H54 (cell line): ENCODE measurements around the gene NGFR.
A peak's percentile ranks its signal among the peaks of the same experiment; 100 is the strongest.
"Not testable (repeated sequence)": the region's sequence is repeated elsewhere in the genome, so short reads cannot be mapped to it uniquely, and the experiment has no call there.

ENCODE experiments used
- DNase-seq: peaks from one replicate; pipeline ENCODE4 v3.0.0; 2011; ENCODE audit warnings: low spot score, mixed read lengths; ENCODE audit not compliant: insufficient read length
- FAIRE-seq: peaks from 3 replicates; lab custom pipeline; 2011; peaks lifted over from hg19 to GRCh38; lab: Jason Lieb, UNC
- POLR2A ChIP-seq: IDR thresholded peaks from 2 replicates; pipeline ENCODE4 v1.6.1; 2011; ENCODE audit warnings: low read depth, mild to moderate bottlenecking, low read length

Gene NGFR

DNA sequence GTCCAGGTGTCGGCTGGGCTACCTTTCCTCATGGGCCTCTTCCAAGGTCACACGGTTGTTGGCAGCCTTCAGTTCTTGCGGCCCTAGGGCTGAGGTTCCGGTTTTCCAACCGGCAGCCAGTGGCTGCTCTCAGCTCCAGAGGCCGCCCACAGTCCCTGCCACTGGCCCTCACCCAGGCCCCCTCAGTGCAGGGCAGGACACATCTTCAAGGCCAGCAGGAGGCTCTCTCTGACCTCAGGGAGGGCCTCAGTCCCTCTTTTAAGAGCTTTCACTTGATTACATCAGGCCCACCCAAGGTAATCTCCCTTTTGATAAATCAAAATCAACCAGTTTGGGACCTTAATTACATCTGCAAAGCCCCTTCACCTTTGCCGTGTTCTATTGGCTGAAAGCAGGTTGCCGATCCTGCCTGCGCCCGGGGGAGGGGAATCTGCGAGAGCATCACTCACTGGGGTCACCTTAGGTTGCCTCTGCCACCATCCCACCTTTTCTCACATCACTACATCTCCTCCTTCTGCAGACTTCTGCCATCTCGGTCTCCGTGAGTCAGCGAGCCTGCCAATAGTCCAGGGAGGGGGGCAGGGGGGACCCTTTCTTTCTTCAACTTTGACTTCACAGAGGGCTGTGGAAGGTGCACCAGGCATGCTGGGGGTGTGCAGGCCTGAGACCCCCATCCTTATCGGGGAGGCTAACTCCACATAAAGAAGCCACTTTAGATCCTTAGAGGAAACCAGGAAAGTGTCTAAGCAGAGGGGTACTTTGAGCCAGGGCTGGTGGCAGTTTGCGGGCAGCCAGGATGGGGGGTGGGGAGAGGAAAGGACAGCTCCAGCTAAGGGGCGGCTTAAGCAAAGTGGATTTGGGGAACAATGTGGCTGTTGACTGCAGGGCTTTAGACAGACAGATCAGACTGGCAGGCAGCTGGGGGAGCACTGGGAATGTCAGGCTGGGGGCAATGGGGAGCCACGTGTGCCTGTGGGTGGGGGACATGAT is 51.7 kb downstream of the NGFR start:
- no peak for TF ChIP-seq POLR2A
- FAIRE-seq (no peak), DNase-seq (no peak)

DNA sequence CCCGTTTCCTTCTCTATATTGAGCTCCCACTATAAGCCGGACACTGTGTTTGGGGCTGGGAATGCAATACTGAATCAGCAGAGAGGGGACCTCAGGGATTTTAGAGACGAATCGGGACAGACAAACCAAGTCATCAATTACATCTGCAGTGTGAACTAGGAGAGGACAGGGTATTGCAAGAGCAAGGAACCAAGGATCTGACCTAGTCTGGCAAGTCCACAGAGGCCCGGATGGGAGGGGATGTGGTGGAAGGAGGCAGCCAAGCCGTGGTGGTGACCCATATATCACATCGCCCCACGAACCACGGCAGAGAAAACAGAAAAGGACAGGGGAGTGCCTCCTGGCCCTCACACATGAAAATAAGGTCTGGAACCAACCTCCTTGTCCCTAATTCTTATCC is 52.5 kb downstream of the NGFR start:
- no peak for TF ChIP-seq POLR2A
- no peak for FAIRE-seq

DNA sequence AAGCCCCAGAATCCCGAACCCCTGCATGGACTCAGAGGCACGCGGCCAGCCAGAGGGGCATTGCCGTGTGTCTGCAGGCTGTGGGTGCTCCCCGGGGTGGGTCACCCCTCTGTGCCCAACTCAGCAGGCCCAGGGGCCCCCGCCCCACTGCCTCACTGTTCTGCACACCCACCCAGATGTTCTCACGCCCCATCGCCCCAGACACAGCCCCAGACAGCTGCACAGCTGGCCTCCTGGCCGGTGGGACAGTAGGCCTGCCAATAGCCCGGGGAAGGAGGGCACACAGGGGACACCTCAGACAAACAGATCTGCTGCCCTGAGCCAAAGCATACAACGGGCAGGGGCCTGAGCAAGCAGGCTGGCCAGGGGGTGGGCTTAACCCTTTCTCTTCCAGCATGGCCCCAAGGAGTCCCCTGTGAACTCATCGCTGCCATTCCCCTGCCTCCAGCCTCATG is 53.0 kb downstream of the NGFR start:
- DNase-seq, result no peak
- no peak for FAIRE-seq
- TF ChIP-seq POLR2A, result no peak

More for the DNA sequence above, 52.5 kb downstream of the NGFR start:
- DNase-seq, result no peak

DNA sequence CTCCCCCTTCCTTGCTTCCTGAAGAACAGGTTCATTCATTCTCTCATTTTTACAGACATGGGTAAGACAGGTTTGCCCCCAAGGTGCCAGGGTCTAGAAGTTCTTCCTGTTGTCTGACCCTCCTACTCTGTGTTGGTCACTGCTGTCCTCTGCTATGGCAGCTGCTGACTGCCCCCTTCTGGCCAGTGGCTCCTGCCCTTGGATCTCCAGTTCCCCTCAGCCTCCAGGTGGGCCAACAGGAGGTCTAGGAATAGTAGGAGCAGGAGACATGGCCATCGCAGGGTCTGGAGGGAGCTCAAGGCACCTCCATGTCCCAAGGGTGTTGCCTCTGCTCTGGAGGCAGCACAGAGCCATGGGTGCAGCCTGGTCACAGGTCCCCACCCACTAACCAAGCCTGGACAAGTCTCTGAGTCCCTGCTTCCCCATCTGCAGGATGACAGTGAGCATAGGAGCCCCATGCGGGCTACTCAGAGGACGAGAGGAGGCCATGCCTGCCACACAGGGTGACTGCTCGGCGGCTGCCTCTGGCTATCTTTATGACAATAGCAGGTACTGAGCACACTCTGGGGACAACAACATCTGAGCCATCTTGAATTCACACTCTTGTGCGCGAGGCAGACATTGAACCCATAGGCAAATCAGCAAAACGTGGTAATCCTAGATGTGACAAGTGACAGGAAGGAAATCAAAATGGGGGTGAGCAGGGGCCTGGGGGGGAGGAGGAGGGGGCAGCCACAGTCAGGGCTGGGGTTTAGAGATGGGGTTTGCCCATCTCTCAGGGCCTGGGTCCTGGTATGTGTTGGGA is 53.6 kb downstream of the NGFR start:
- no peak for FAIRE-seq
- TF ChIP-seq POLR2A, result no peak
- no peak for DNase-seq

DNA sequence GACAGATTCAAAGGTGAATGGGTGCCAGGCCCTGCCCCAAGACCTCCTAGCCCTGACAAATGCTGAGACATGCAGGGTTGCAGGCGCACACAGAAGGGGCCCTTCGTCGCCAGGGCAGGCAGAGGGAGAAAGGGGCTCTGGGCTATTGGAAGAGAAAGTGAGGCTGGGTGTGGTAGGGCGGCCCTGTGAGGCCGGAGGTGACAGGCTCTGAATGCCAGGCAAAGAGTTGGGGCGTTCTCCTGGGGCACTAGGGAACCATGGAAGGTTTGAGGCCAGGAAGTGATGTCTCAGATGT is 54.2 kb downstream of the NGFR start:
- no peak for TF ChIP-seq POLR2A
- DNase-seq, result no peak
- no peak for FAIRE-seq

DNA sequence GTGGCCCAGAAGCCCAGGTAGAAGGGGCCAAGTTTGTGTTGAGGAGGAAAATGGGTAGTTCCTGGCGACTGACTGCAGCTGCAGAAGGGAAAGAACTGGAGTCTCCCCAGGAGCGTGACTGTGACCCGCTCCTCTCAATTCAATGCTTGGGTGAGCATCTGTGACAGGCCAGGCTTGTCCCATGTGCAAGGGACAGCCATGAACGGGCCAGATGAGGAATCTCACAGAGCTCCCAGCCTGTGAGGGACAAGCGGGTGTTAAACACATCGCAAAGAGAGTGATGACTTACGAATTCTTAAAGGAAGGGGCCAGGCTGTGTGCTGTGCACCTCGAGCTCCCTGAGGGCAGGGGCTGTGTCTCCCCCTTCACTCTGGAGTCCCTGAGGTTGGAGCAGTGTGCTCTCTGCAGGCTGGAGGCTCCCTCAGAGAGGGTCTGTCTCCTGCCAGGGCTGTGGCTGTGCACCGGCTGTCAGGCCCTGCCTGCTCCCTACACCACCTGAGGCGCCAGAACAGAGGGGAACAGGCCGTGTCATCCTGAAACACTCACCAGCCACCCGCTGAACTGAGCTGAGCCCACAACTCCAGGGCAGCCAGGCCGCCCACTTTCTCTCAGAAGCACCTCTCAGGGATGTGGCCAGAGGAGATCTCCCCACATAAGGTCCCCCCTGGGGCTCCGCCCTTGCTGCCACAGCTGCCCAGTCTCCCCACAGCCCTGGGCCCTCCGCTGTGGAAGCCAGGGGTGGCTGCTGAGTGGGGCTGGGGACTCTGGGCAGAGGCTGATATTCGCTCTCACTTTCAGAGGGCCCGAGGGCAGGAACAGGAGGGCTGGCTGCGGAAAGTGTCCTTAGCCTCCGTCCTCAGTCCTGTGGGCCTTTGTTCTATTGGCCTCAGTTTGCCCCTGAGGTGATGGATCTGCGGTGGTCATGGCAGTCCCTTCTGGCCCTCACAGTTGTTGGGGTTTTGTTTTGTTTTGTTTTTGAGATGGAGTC is 54.9 kb downstream of the NGFR start:
- TF ChIP-seq POLR2A, result no peak
- no peak for DNase-seq
- no peak for FAIRE-seq

DNA sequence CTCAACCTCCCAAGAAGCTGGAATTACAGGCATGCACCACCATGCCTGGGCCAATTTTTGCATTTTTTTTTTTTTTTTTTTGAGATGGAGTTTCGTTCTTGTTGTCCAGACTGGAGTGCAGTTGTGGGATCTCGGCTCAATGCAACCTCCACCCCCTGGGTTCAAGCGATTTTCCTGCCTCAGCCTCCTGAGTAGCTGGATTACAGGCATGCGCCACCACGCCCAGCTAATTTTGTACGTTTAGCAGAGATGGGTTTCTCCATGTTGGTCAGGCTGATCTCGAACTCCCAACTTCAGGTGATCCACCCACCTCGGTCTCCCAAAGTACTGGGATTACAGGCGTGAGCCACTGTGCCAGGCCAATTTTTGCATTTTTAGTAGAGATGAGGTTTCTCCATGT is 55.7 kb downstream of the NGFR start:
- not testable (repeated sequence) for DNase-seq, FAIRE-seq

DNA sequence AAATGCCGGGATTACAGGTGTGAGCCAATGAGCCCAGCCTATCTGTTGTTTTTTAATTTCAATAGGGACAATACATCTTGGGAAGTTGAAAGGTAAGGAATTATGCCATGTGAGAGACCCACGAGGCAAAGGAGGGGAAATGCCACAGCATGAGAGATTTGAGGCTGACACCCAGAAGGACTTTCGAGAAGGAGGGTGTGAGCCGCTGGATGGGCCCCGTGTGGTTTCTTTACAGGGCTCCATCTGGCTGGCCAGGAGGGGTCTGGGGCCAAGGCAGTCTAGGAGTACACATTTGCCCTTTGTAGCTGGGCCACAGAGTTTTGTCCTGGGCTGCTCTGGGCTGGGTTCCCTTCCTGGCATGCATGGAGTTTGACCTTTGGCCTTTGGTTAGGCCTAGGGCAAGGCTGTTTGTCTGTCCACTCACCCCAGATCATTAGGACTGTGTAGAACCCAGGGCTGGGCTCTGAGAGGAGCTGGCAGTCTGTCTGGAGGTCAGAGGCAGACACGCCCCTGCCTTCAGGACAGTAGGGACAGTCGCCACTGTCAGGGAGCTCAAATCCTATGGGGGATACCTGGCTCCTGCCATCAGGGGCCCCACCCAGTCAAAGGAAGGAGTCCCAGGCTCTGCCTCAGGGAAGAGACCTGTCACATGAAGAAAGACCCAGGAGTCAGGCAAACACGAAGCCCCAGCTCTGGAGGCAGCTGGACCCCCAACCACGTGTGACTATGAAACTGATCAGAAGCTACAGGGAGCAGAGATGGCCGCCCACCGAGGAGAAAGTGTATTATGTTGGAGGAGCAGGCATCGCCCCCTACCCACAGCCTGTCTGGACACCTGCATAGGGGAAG is 56.4 kb downstream of the NGFR start:
- FAIRE-seq (no peak), DNase-seq (no peak)
- no peak for TF ChIP-seq POLR2A

DNA sequence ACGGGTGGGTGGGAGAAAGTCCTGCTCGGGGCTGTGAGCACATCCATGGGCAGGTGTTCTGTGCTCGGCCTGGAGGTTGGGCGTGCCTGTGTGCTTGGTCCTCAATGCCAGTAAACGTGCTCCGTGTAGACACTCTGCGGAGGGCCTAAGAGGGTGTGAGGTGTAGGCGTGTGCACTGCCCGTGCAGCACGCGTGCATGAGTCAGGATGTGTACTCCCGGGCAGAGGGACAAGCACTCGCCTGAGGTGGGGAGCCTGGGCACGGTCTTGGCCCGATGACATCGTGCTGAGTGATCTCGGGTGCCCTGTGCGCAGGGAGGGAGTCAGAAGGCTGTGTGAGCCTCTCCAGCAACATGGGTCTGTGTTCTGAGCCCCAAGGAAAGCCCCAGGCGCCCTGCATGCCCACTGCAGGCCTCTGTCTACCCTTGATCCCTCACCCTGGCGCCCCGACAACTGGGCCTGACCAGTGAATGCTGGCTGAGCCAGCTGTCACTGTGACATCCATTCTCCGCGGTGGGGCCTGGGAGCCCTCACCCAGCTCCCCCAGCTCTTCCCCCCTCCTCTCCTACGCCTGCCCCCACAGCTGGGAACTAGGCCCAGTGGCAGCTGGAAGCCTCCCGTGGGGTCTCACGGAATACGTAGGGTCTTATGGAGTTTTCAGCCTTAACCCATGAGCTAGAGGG is 57.1 kb downstream of the NGFR start:
- DNase-seq, result peak; percentile 62
- no peak for FAIRE-seq
- no peak for TF ChIP-seq POLR2A

DNA sequence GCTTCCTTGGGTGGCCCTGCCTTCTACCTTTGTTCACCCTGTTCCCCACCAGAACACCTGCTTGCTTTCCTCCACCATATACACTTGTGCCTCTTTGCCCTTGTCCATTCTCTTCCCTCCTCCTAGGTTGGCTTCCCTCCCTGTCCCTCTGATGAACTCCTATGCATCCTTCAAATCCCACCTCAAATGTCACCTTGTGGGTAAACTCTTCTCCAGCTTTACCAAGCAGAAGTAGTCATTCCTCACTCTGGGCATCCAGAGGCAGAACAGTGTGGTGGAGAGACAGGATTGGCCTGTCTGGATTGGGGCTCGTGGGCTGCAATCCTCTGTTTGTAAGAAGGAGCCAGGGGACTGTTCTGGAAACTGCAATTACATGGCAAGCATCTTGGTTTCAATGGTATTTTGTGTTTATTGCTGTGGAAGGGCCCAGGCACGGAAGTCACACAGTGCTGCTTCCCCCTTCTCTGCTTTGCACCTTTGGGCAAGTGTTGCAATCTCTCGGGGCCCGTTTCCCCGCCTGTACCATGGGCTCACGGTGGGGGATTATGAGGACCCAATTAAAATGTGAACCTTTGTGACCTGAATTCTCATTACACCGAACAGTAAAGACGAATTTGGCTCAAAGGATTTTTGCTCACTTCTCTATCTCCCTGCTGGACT is 58.7 kb downstream of the NGFR start:
- no peak for DNase-seq
- FAIRE-seq, result no peak
- no peak for TF ChIP-seq POLR2A

DNA sequence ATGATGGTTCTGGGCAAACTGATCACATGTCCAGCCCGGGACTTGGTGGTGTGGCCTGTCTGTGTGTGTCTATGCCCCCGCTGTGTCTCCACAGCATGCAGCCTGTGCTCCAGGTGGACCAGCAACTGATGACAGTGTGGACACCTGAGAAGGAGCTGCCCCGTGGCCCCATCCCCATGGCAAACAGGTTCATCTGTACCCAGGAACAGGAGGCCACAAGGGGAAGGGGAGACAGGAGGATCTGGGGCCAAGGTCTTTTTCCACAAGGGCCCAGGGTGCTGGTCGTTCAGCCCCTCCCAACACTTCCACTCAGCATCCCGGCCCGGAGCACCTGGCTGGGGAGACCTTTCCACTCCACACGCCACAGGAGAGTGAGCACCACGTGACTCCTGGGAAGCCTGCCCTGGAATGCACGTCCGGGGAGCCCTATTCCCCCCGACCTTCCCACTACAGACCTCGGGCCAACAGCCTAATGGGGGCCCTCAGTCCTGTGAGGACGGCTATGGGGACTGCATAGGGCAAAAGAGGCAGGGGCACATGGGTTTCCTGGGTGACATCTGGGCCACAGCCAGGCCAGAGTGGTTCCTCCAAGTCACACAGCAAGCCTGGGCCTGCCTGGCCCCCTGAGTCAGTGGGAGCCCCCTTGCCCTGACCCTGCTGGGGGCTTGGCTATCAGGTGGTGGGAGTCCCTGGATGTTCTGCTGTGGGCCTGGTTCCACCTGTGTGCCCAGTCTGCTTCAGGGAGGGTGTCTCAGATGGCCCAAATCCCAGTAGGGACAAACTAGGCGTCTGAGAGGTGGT is 59.8 kb downstream of the NGFR start:
- FAIRE-seq (no peak), DNase-seq (no peak)
- TF ChIP-seq POLR2A, result no peak
